ENCODE results near the gene MAGI1. TPM values are rescaled to one million over a fixed set of nuclear protein-coding genes. Genes with fewer than 3 reads are reported as not detected.

Gene MAGI1
- total RNA-seq, 1 donor from 2014 or later = 39.1 TPM

GRCh38 chr3:65483480-65483879 is 555.2 kb downstream of the MAGI1 start:
- DNase-seq (ENCODE audit: low spot score in 2 of 2) (no peak), FAIRE-seq (no peak)

- FAIRE-seq = no peak
These were observed 555.7 kb downstream of the MAGI1 start for GRCh38 chr3:65483011-65483410.

GRCh38 chr3:65481085-65481484 is 557.6 kb downstream of the MAGI1 start:
- no peak for DNase-seq (ENCODE audit: low spot score in 2 of 2)

More at GRCh38 chr3:65483011-65483410, 555.7 kb downstream of the MAGI1 start:
- DNase-seq (ENCODE audit: low spot score in 2 of 2) = no peak

GRCh38 chr3:65479990-65480389 is 558.7 kb downstream of the MAGI1 start:
- DNase-seq (ENCODE audit: low spot score in 2 of 2) (no peak), FAIRE-seq (no peak)

More at GRCh38 chr3:65481085-65481484, 557.6 kb downstream of the MAGI1 start:
- FAIRE-seq = no peak

GRCh38 chr3:65478551-65479500 is 559.9 kb downstream of the MAGI1 start:
- DNase-seq (ENCODE audit: low spot score in 2 of 2) (no peak), FAIRE-seq (no peak)

- DNase-seq (ENCODE audit: low spot score in 2 of 2) = no peak
- FAIRE-seq = no peak
These were observed 565.0 kb downstream of the MAGI1 start for GRCh38 chr3:65473736-65474135.

GRCh38 chr3:65472501-65472900 is 566.2 kb downstream of the MAGI1 start:
- no peak for FAIRE-seq
- no peak for DNase-seq (ENCODE audit: low spot score in 2 of 2)

- DNase-seq (ENCODE audit: low spot score in 2 of 2) (no peak), FAIRE-seq (no peak)
These were observed 572.3 kb downstream of the MAGI1 start for GRCh38 chr3:65466300-65466988.

GRCh38 chr3:65449841-65450428 is 588.8 kb downstream of the MAGI1 start:
- FAIRE-seq (no peak), DNase-seq (ENCODE audit: low spot score in 2 of 2) (no peak)

- DNase-seq (ENCODE audit: low spot score in 2 of 2) (no peak), FAIRE-seq (no peak)
These were observed 590.6 kb downstream of the MAGI1 start for GRCh38 chr3:65448120-65448519.

GRCh38 chr3:65445573-65446169 is 593.0 kb downstream of the MAGI1 start:
- FAIRE-seq = no peak
- DNase-seq (ENCODE audit: low spot score in 2 of 2) = no peak

- FAIRE-seq = no peak
These were observed 594.3 kb downstream of the MAGI1 start for GRCh38 chr3:65444447-65444815.

GRCh38 chr3:65443739-65444446 is 594.8 kb downstream of the MAGI1 start:
- FAIRE-seq (no peak), DNase-seq (ENCODE audit: low spot score in 2 of 2) (no peak)

More at GRCh38 chr3:65444447-65444815, 594.3 kb downstream of the MAGI1 start:
- no peak for DNase-seq (ENCODE audit: low spot score in 2 of 2)

GRCh38 chr3:65439641-65440284 is 599.0 kb downstream of the MAGI1 start:
- DNase-seq (ENCODE audit: low spot score in 2 of 2) (peak; percentile 5 to 28), FAIRE-seq (no peak)

- no peak for DNase-seq (ENCODE audit: low spot score in 2 of 2)
- no peak for FAIRE-seq
These were observed 600.1 kb downstream of the MAGI1 start for GRCh38 chr3:65438612-65439011.

GRCh38 chr3:65438096-65438495 is 600.6 kb downstream of the MAGI1 start:
- DNase-seq (ENCODE audit: low spot score in 2 of 2) (no peak), FAIRE-seq (no peak)

- no peak for DNase-seq (ENCODE audit: low spot score in 2 of 2)
- FAIRE-seq = peak; percentile 21
These were observed 602.1 kb downstream of the MAGI1 start for GRCh38 chr3:65436580-65436979.

- DNase-seq (ENCODE audit: low spot score in 2 of 2) = no peak
- FAIRE-seq = no peak
These were observed 605.2 kb downstream of the MAGI1 start for GRCh38 chr3:65433480-65433879.

GRCh38 chr3:65432388-65433003 is 606.2 kb downstream of the MAGI1 start:
- FAIRE-seq (no peak), DNase-seq (ENCODE audit: low spot score in 2 of 2) (no peak)
